Adrenal gland (tissue), 12 donors: ENCODE data around the gene RBPMS2. TPM values are rescaled to one million over a fixed set of nuclear protein-coding genes. Genes with fewer than 3 reads are reported as not detected.

Experiments used
- DNase-seq, 7 donors: peaks; one replicate each; pipeline ENCODE4 v3.0.0-alpha.2; 2019 to 2020
- H3K27ac ChIP-seq, 5 donors: fragments of 200-600 bp; sonication (generic) in 4 of 5; 1 replicate in 3 of 5; 2 replicates in 2 of 5; pipeline versions ENCODE4 v1.5.1 to v1.8.0; 2016 to 2020; ENCODE audit warnings: mild to moderate bottlenecking in 1 of 5
- H3K27me3 ChIP-seq: fragments of 200-600 bp; 2 replicates; pipeline ENCODE4 v1.8.0; 2021
- H3K36me3 ChIP-seq, 2 donors: fragments of 200-600 bp; replicated peaks in 1 of 2; 1 replicate in 1 of 2; 2 replicates in 1 of 2; pipeline versions ENCODE4 v1.5.1 to v1.8.0; 2018 to 2022
- H3K4me1 ChIP-seq, 2 donors: fragments of 200-600 bp; replicated peaks in 1 of 2; 1 replicate in 1 of 2; 2 replicates in 1 of 2; pipeline versions ENCODE4 v1.5.1 to v1.8.0; 2018 to 2021
- H3K4me3 ChIP-seq, 4 donors: fragments of 200-600 bp; sonication (generic) in 3 of 4; one replicate each; pipeline ENCODE4 v1.5.1; 2016 to 2018
- H3K9me3 ChIP-seq, 3 donors: fragments of 200-600 bp; sonication (generic) in 1 of 3; replicated peaks in 1 of 3; 1 replicate in 2 of 3; 2 replicates in 1 of 3; pipeline versions ENCODE4 v1.5.1 to v1.8.0; 2016 to 2021
- CTCF ChIP-seq, 6 experiments: fragments of 450-650 bp in 4 of 6; fragments of 200-600 bp in 2 of 6; sonication (generic) in 1 of 6; IDR thresholded peaks; 1 replicate in 5 of 6; 2 replicates in 1 of 6; pipeline versions ENCODE4 v1.5.1 to v1.8.0; 2016 to 2021; ENCODE audit warnings: antibody characterized with exemption in 6 of 6, mild to moderate bottlenecking in 2 of 6, moderate library complexity in 1 of 6
- POLR2A ChIP-seq, 2 donors: fragments of 450-650 bp; IDR thresholded peaks; one replicate each; pipeline ENCODE4 v1.6.1; 2017; ENCODE audit warnings: antibody characterized with exemption in 2 of 2, mild to moderate bottlenecking in 2 of 2, moderate library complexity in 1 of 2
- WGBS, 4 donors: extraction: QIAGEN DNeasy Blood & Tissue Kit in 2 of 4; methylation state at CpG; one replicate each; pipeline versions ENCODE4 v1.1.5 to v1.1.7; 2013 to 2017; 5-methylcytosine and 5-hydroxymethylcytosine counted together
- intact Hi-C, 2 donors: fragments of 100-400 bp; cut with DNase I; formaldehyde crosslinking; loops; one replicate each; pipeline versions ENCODE4 v1.14.1 to v1.15.0; 2022 to 2023
- polyA plus RNA-seq, 3 donors: library from polyadenylated mRNA; stranded (reverse); fragments of 200-250 nt in 2 of 3; fragments of 350-450 nt in 1 of 3; fragmentation: Illumina TruSeq in 1 of 3; extraction: RNeasy Lipid Tissue Mini Kit (QIAGEN cat#74804) in 1 of 3; gene quantifications; one replicate each; pipeline ENCODE4 v1.2.3, GENCODE V29; 2013 to 2014
- total RNA-seq, 9 donors: library from RNA; depleted of rRNA in 4 of 9; stranded (reverse); fragments of >200 nt in 4 of 9; fragments of 120-200 nt in 1 of 9; fragmentation: NEBNext Ultra II Directional in 1 of 9; extraction: Animal tissue kit (Norgen Biotek cat#: 25700) in 1 of 9; gene quantifications; one replicate each; pipeline versions ENCODE4 v1.1.0 to v1.2.4, GENCODE V29; 2013 to 2023
- donor health status: healthy with polysubstance abuse.
- donor health status: Bipolar disorder and iron deficiency.
- donor health status: DM: yes; HTN: yes; CAD: no.
- donor health status: DM: no; HTN: no; CAD: no.
- donor health status: DM: no; HTN: no; CAD: no.
- donor health status: DM: yes; HTN: yes; CAD: no.

RBPMS2 gene
- total and polyA plus RNA-seq, 12 donors: 0.39 to 6.3 (median 4.0) TPM; not detected in 1

- intact Hi-C loops: loop anchor here (2.0 to 10.0 kb wide), 4 partner anchors 81 to 183 kb away; partner anchors contain the start of gene ANKDD1A (in 1 of the 2)
These were observed 43.6 kb downstream of the RBPMS2 start for GRCh38 chr15:64731805-64732151.

GRCh38 chr15:64731012-64731804, 44.2 kb downstream of the RBPMS2 start:
- 18 to 25% (median 23%) methylated on average over 16 of the region's 16 CpGs for WGBS, 4 donors
- peak; percentile 83 to 98 (median 95) for TF ChIP-seq CTCF (IDR thresholded peaks at IDR 0.05)
- no peak for TF ChIP-seq POLR2A (IDR thresholded peaks at IDR 0.05)
- H3K36me3 ChIP-seq: no peaks in the 10 kb centered on the region
- H3K4me1 ChIP-seq: peaks cover 0 to 7% of the 10 kb centered on the region in 2 donors
- peak; percentile 80 to 95 (median 87) for DNase-seq
- H3K27me3 ChIP-seq: no peaks in the 10 kb centered on the region
- H3K4me3 ChIP-seq: no peak overlapping the region
- no peak overlapping the region for H3K27ac ChIP-seq
- no peaks in the 10 kb centered on the region for H3K9me3 ChIP-seq
- intact Hi-C loops: loop anchor here (2.0 to 10.0 kb wide), 4 partner anchors 81 to 184 kb away; partner anchors contain the start of gene ANKDD1A (in 1 of the 2)

More at GRCh38 chr15:64731805-64732151, 43.6 kb downstream of the RBPMS2 start:
- H3K27ac ChIP-seq: no peak overlapping the region
- no peaks in the 10 kb centered on the region for H3K27me3 ChIP-seq
- H3K4me1 ChIP-seq: peaks cover 0 to 7% of the 10 kb centered on the region in 2 donors
- WGBS, 4 donors: 43 to 51% (median 44%) methylated on average over 9 of the region's 9 CpGs
- no peak for DNase-seq
- H3K4me3 ChIP-seq: no peak overlapping the region
- H3K36me3 ChIP-seq: no peaks in the 10 kb centered on the region
- no peaks in the 10 kb centered on the region for H3K9me3 ChIP-seq
- TF ChIP-seq CTCF (IDR thresholded peaks at IDR 0.05) (no peak), POLR2A (IDR thresholded peaks at IDR 0.05) (no peak)

- H3K36me3 ChIP-seq: no peaks in the 10 kb centered on the region
- intact Hi-C loops: loop anchor here (2.0 to 10.0 kb wide), 4 partner anchors 82 to 185 kb away; partner anchors contain the start of gene ANKDD1A (in 1 of the 2)
- 78 to 93% (median 81%) methylated on average over 5 of the region's 5 CpGs for WGBS, 4 donors
These were observed 45.2 kb downstream of the RBPMS2 start for GRCh38 chr15:64730151-64730550.

More at GRCh38 chr15:64730151-64730550, 45.2 kb downstream of the RBPMS2 start:
- Histone ChIP-seq H3K9me3 (no peaks in the 10 kb centered on the region), H3K27ac (no peak overlapping the region), H3K27me3 (no peaks in the 10 kb centered on the region), H3K4me3 (no peak overlapping the region), H3K4me1 (peaks cover 0 to 7% of the 10 kb centered on the region in 2 donors)
- no peak for DNase-seq
- TF ChIP-seq POLR2A (IDR thresholded peaks at IDR 0.05) (no peak), CTCF (IDR thresholded peaks at IDR 0.05) (no peak)
